ENCODE results near the gene GLB1L.
"Not testable (repeated sequence)": the region's sequence is repeated elsewhere in the genome, so short reads cannot be mapped to it uniquely, and the experiment has no call there.

GLB1L gene

DNA sequence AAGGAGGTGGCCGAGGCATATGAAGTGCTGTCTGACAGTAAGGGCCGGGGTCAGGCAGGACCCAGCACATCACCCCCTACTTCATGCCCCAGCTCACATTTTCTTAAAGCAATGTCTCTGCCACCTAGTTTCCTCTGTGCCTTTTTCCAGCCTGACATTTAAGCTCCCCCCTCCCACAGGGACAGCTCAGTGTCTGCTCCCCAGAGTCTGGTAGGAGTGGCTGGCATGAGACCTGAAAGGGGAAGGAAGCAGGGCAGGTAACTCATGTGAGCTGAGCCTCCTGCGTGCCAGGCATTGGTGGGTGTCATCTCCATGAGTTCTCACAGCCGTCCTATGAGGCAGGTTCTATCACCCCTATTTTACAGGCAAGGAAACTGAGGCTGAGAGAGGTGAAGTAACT is 35.4 kb upstream of the GLB1L start:
- peak; percentile 26 for DNase-seq (ENCODE audit: low spot score)

DNA sequence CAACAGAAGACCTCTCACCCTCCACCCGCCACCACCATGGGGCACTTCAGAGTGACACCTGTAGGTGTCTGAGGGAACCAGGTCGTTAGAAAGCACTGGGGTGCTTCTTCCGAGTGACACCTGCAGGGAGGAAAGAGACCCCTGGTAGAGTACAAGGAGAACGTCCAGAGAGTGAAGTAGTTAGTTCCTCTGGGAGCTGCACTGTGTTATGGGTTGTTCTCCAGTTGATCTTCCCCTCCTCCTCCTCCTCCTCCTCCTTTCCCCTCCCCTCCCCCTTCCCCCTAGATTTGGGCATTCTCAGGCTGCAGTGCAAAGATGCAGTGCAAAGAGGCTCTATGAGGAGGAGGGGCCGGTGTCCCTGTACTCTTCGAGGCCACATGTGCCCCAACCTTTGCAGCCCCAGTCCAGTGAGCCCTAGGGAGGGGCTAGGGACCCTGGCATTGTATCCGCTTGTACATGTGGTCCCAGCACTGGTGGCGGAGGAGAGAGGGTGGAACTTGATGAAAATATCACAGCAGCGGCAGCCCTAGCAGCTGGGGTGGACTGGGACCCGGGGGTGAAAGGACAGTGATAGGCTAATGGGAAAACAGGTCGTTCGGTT is 34.8 kb upstream of the GLB1L start:
- no peak for DNase-seq (ENCODE audit: low spot score)

DNA sequence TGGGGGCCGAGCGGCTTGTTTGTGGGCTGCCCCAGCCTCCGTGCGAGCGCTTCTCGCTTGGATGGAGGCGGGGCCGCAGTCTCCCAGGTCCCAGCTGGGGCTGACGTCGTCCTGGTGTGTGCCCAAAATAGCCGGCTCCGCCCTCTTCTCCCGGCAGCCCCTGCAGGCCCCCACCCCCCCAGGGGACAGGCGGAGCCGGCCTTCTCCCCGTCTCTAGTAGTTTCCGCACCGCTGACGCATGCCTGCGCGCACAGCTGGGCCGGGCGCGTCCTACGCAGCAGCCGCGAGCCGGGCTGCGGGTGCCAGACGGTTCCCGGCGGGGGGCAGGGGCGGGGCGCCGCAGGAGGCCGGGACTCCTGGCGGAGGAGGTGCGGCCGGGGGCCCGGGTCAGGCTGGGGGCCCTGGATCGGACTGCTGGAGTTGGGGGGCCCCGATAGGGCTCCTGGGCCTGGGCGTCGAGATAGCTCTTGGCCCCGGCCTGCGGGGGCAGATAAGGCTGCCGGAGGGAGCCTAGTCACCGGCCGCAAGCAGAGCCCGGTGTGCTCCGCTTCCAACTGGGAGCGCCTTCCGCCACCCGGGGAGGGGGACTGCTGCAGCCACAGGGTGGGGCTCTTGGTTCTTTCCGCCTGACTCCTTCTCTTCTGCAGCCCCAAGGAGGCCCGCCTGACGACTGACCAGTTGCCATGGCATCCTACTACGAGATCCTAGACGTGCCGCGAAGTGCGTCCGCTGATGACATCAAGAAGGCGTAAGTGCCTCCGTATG is 34.1 kb upstream of the GLB1L start, which contains the start of gene DNAJB2:
Gene DNAJB2, plus strand, starts transcription at position 216 of the 765 bp plus-strand sequence. Its CDS starts 468 bp downstream, at position 684.
- peak; percentile 97 for DNase-seq (ENCODE audit: low spot score)

DNA sequence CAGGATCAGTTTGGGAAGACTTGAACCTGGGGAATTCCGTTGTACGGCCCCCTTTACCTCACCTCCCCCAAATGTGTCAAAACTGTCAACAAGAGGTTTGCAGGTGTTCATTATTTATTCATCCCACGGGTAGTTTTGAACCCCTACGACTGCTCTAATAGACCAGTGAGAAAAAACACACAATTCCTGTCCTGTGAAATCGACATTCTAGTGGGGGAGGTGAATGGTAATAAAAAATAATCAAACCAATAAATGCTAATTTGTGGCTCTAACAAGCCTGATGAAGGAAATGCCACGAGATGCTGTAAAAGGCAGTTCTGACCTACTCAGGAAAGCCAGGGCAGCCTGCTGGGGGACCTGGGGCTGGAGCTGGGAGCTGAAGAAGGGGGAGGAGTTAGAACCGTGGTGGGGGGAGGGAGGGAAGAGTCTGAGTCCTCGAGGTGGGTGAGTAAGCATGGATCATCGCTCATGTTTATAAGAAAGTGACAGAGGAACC is 33.5 kb upstream of the GLB1L start:
- DNase-seq (ENCODE audit: low spot score) = peak; percentile 43

DNA sequence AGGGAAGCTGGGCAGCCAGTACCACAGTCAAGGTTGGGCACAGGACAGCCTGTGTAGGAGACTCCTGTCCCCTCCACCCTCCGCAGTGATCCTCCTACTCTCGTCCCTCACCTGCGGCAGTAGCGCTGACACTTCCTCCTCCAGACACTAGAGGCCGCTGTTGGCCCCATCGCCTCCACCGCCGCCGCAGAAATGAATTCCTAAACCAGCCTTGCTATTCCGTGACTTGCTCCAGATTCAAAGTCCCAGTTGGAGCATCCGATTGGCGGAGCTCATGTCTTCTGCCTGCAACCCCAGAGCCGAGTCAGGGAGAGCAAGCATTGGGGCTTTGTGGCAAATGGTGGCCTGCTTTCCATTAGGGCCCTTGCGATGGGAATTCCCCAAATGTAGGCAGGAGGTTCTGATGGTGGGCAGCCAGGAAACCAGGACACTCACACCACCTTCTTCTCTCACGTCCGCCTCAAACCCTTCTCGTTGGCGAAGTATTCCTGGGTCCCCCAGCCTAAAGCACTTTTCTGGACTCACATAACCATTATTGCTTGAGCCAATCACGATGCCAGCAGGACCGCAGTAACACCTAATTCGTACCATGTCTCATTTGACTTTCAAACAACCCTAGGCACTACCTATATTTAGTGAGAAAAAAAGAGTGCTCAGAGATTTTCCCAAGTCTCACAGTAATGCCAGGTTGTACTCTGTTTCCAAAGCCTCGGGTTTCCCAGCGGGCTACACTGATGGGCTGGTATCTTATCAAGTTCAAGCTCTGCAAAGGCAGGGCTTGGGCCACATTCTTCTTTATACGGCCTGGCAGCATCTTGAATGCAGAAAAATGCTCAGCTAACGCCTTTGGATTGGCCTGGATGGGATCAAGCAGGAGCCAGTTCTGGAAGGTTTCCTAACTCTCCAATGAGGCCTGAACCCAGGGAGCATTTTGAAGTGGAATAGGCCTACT is 32.7 kb upstream of the GLB1L start:
- peak; percentile 89 for DNase-seq (ENCODE audit: low spot score)

DNA sequence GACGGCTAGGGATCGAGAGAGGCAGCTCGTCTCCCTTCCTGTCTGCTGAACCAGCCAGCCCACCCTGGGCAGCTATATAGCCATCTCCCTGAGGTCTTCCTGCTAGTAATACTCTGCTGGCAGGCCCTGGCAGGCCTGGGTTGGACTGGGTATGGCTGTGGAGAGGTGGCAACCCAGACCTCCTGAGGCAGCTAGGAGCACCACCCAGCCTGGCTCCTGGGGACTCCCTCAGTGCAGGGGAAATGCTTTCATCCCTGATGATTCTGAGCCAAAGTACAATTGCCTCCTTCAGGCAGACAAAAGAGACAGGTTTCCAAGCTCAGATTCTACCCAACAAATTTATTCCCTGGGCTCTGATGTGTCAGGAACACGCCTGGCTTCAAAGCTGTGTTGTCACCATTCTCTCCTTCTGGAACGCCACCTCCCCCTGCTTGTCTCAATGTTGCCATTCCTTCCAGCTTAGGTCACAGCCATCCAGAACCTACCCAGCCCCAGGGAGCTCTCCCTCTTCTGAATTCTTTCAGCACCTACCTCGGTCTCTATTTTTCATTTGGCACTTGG is 29.2 kb upstream of the GLB1L start:
- peak; percentile 42 for DNase-seq (ENCODE audit: low spot score)

DNA sequence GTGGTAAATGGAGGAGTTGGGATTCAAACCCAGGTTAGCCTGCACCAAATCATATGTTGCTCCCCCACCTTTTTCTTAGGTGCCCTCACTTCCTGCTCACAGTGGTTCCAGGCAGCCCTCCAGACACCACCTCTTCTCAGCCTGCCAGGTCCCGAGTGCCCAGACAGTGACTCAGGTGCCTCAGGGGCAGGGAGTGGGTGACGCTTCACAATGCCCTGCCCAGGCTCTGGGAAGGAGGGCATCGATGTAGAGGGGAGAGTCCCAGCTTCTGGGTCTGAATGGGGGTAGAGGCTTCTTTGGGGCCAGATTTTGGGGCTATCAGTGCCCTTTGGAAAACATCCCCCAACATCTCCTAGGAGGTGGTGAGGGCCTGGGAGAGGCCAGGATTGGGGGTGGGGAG is 28.7 kb upstream of the GLB1L start:
- peak; percentile 39 for DNase-seq (ENCODE audit: low spot score)

DNA sequence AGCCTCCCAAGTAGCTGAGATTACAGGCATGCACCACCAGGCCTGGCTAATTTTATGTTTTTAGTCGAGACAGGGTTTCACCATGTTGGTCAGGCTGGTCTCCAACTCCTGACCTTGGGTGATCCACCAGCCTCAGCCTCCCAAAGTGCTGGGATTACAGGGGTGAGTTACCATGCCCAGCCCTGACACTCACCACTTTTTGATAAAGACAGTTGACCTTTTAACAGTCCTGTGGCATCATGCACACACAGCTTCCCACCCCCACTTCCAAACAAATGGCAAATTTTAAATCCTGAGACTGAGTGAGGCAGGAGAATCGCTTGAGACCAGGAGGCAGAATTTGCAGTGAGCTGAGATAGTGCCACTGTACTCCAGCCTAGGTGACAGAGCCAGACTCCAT is 27.8 kb upstream of the GLB1L start:
- no peak for DNase-seq (ENCODE audit: low spot score)

DNA sequence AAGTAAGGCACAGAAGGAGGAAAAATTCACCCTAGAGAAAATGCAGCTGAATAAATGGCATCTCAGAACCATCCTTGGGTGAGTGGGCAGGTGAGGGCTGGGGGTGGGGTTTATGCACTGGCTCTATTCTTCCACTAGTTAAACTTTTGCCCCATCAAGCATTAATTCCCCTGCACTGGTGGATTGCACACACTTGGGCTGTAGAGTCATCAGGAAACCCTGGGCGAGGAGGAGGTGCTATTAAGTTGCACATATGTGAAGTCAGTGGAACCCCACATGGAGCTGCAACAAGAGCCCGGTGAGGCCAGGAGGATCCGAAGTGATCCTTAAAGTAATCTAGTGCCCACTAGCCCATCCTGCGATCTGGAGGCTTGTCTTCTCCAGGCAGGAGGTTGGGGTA is 27.1 kb upstream of the GLB1L start:
- DNase-seq (ENCODE audit: low spot score) = peak; percentile 19

DNA sequence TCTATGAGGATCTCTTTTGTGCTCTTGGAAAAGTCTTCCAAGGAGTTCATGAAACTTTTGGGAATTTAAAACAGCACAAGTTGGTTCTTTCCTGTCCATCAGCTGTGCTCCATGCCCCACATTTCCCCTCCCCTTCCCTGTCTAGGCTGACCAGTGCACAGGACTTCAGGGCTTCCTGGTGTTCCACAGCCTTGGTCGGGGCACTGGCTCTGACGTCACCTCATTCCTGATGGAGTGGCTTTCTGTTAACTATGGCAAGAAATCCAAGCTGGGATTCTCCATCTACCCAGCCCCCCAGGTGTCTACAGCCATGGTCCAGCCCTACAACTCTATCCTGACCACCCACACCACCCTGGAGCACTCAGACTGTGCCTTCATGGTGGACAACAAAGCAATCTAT is 25.8 kb upstream of the GLB1L start:
- no peak for DNase-seq (ENCODE audit: low spot score)

DNA sequence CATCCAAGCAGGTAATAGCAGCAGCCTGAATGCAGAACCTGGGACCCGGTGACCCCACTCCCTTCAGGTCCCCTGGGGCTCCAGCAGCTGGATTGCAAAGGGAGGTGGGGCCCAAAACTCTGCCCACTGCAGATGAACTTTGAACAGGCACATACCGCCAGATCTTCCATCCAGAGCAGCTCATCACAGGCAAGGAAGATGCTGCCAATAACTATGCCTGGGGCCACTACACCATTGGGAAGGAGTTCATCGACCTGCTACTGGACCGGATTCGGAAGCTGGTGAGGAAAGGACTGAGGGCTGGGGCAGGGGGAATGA is 24.8 kb upstream of the GLB1L start:
- DNase-seq (ENCODE audit: low spot score) = peak; percentile 23

DNA sequence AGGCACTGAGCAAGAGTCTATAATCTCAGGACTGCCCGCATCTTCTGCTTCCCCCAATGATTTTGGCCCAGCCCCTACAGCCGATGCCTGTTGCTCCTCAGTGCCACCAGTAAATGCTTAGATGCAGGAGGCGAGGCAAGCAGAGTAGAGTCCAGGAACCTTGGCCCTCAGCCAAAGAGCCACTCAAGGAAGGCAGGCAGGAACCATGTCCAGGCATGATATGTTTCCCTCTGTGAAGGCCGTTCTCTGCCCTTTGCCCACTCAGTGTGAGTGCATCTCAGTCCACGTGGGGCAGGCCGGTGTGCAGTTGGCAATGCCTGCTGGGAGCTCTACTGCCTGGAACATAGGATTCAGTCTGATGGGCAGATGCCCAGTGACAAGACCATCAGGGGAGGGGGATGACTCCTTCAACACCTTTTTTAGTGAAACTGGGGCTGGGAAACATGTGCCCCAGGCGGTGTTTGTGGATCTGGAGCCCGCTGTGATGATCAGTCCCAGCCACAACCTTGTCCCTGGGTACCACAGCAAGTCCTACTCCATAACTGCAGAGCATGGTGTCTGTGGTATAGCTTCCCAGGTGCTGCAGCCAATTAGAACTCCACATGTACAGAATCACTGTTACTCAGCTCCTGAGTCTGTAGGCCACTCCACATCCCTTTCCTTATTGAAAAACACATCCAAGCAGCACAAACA is 24.3 kb upstream of the GLB1L start:
- peak; percentile 25 for DNase-seq (ENCODE audit: low spot score)

DNA sequence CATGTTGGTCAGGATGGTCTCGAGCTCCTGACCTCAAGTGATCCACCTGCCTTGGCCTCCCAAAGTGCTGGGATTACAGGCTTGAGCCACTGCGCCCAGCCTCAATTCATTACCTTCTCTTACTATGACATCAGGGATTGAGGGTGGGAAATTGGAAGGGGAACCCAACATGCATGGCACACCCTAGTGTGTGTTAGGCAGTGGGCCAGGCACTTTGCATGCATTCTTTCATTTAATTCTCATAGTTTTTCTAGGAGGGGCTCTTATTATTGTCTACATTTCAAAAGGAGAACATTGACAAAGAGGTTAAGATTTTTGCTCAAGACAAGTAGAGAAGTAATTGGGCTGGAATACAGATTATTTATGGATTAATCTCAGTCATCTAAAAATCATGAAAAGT is 23.1 kb upstream of the GLB1L start:
- DNase-seq (ENCODE audit: low spot score) = no peak

DNA sequence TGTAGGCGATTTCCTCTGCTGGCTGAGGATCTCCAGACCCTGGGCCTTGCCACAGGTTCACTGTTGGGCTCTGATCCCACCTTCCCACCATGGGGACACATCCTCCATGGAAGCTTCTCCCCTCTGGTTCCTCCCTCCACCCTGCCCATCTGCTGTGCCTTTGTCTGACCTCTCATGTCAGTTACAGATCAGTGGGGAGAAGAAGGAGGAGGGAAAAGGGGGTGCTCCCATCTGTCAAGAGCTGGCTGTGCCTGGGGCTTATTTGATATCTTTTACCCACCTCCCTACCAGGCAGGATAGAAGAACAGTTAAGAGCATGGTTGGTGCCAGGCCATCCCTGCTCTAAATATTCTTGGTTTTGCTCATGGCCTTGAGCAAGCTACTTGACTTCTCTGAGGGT is 21.6 kb upstream of the GLB1L start:
- DNase-seq (ENCODE audit: low spot score) = no peak

DNA sequence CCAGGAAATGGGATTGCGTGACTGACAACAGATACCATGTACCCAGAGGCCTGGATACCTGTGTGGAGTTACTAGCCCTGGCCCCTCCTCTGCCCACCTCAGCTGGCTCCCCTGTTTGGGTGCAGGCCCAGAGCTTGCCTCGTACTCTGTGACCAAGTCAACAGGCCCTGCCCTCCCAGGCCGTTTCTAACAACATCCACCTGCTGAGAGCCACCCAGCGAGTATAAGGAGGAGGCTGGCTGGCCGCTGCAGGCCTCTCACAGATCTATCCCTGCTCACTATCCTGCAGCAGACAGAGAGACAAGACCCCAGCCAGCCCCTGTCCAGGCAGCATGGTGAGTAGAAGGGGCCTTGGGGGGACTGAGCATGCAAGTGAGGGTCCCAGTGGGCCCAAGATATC is 21.0 kb upstream of the GLB1L start:
- DNase-seq (ENCODE audit: low spot score) = no peak

DNA sequence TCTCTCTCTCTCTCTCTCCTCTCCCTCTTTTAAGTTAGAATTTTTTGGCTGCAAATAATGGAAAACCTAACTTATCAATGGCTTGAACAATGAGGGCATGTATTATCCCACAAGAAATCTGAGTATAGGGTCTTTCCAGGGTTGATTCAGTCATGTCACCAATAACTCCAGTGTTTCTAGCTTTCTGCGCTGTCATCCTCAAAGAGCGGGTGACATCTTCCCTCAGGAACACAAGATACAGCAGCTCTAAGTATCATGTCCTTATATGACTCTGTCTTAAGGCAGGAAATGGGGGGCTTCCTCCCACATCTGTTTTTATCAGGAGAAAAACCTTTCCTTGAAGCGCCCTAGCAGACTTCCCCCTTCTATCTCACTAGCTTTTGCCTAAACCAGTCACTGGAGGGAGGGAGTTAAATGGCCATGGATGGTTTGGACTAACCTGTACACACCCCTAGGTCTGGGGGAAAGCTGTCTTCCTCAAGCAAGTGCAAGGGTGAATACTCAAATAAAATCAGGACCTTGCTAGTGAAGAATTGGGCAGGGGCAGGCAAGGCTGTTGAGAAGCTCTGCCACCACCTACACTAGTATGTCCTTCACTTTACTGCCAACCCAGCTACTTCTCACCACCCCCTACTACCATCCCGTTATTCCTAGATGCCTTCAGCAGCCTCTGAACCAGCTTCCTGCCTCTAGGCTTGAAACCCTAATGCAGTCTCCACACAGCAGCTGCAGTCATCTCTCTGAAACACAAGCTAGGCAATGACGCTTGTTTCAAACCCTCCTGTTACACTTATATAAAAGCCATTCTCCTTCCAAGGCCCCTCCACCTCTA is 16.0 kb upstream of the GLB1L start:
- DNase-seq (ENCODE audit: low spot score) = no peak

DNA sequence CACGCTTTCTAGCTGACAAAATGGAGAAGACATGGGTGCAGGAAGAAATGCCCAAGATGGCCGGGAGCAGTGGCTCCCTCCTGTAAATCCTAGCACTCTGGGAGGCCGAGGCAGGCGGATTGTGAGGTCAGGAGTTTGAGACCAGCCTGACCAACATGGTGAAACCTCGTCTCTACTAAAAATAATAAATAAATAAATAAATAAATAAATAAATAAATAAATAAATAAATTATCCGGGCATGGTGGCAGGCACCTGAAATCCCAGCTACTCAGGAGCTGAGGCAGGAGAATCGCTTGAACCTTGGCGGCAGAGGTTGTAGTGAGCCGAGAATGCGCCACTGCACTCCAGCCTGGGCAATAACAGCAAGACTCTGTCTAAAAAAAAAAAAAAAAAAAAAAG is 13.7 kb upstream of the GLB1L start:
- not testable (repeated sequence) for DNase-seq (ENCODE audit: low spot score)

DNA sequence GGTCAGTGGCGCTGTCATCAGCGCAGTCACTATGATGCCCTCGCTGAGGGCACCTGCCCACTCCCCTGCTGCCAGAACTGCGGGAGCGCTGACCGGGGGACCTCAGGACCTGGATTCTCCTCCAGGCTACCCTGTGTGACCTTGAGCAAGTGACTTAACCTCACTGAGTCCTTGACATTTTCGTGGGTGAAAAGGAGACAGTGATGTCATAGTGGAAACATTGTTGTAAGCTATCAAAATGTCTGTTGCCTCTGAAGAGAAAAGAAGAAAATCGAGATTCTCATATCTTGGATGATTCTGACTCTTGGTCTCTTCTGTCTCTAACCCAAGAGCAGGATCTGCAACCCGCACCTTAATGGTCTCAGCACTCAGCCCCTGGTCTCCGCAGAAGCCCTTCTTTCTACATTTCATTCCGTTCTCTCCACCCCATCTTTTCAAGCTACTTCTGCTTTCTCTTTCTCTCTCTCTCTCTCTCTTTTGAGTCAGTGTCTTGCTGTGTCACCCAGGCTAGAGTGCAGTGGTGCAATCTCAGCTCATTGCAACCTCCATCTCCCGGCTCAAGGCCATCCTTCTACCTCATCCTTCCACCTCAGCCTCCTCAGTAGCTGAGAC is 9.5 kb upstream of the GLB1L start:
- DNase-seq (ENCODE audit: low spot score) = no peak

DNA sequence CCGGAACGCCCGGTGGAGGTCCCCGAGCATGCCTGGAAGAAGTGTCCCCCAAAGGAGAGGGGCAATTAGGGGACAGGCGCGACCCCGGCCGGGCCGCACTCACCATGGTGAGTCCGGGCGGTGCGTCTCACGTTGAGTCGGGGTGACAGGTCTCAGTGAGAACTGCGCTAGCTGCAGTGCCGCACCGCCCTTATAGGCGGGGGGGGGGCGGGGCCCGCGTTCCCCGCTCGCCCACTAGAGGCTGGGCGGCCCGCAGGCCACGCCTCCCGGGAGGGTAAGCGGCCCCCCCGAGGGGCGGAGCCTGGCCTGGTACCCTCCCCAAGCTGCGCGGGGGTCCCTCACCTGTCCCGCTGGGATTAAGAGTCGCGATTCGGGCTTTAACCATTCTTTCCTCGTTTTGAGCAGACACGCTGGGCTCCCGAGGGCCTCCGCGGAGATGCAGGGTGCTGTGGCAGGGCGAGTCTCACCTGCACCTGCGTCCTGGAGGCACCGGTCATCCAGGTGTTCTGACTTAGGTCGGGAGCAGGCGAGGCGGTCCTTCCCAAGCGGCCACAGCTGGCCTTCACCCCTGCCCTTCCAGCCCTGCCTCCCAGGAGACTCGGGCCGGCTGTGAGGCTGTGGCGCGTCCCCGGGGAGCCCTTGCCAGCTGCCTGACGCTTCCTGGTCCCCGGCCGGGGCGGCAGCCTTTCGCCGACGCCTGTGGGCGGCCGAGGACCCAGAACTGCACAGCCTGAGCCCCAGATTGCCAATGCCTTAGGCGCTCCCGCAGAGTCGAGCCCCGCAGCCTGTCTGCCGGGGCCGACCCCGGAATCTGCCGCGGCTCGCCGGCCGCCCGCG is 8.7 kb upstream of the GLB1L start, which contains the start of gene TUBA4A:
Gene TUBA4A, minus strand, starts transcription at position 166 of the 837 bp plus-strand sequence. Its CDS starts 60 bp downstream, at position 106.
- DNase-seq (ENCODE audit: low spot score) = peak; percentile 74

Data from ecto neural progenitor cell (in vitro differentiated cells).